D341Med (cell line): ENCODE data around the gene KDM4B.

Source experiments
- DNase-seq: peaks from one replicate; pipeline ENCODE4 v3.0.0; 2012; ENCODE audit warnings: low spot score

The KDM4B gene

GRCh38 chr19:5107432-5108122 lies 138.7 kb downstream of the KDM4B start:
- peak; percentile 63 for DNase-seq

GRCh38 chr19:5108123-5108596 lies 139.2 kb downstream of the KDM4B start:
- peak; percentile 86 for DNase-seq

GRCh38 chr19:5108866-5109265 lies 140.0 kb downstream of the KDM4B start:
- no peak for DNase-seq

DNA sequence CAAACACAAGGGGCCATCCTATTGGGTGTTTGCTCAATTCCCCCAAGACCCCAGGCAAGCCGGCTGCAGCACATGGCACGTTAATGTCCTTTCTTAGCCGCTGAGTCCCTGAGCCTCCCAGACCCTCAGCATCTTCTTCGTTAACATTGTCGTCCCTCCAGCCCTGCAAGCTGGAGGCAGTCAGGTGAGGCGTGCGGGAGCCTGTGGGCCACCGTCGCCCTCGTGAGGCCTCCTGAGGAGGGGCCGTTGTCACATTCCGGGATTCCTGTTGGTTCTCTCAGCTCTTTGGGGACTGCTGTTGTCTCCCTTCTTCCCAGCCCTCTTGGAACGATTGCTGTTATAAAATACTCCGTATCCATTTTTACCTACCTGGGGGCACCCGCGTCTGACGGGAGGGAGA lies 140.6 kb downstream of the KDM4B start:
- DNase-seq = peak; percentile 71

- no peak for DNase-seq
Observed at GRCh38 chr19:5110546-5110945, 141.6 kb downstream of the KDM4B start.

DNA sequence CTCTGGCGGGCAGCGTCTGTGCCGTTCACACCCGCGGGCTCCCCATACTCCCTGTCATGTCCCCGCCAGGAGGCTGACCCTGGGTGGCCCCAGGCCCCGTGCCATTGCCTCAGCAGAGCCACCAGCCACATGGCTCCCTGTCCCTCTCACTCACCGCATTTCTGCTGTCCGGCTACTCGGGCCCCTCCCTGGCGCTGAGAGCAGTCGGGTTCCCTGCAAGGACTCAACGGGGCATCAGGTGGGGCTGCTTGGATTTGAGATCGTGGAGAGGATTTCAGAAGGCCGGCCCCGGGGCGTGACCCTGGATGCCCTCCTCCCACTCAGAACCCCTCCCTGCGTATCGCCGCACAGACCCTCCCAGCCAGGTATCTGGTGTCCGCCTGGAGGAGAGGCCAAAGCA lies 142.1 kb downstream of the KDM4B start:
- DNase-seq = no peak

DNA sequence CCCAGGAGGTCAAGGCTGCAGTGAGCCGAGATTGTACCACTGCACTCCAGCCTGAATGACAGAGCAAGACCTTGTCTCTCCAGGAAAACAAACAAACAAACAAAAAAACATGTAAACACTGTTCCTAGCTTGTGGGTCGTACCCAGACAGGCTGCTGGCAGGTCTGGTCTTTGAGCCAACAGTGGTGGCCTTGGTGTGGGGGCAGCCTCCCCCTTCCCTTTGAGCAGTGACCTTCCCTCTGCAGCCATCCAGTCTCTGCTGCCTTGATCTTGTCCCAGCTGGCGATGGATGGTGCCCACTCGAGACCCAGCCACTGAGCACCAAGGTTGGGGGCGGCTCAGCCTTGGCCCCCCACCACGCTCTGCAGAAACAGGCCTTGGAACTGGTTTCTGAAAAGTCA lies 143.3 kb downstream of the KDM4B start:
- no peak for DNase-seq

GRCh38 chr19:5112681-5113575 lies 144.0 kb downstream of the KDM4B start:
- DNase-seq = no peak

DNA sequence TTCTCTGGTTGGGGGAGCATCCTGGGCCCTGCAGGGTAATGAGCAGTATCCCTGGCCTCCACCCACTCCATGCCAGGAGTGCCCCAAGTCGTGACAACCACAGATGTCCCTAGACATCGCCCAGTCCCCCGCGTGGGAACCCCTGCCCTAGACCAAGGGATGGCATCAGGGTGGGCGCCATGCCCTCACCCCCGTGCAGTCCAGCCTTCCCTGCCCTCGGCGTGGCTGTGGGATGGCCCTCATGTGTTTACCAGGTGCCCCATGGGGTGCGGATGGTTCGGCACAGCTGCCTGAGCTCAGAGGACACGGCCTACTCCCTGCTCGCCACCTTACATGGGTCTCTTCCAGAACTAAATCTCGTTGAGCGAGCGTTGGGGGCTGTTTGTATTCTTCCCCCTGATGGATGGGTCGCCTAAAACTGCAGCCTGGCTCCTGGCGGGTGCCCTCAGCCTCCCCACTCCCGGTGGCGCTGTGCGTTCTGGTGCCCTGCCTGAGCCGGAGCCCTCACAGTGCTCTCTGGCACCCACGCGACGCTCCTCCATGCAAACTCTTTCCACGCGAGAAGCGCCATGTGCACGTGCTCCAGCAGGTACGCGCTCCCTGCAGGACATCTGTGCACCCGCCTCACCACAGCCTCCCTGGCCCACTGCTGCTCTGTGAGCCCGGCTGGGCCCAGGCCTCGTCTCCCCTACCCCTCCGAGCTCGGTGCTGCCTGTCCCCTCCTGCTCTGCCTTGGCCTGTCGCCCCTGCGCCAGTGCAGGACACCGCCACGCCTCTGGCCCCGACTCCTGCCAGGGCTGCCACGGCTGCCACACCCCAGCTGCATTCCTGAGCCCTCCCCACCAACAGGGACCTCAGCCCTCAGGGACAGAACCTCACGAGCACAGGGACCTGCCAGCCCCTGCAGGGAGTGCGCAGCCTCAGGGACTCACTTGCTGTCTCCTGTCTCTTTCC lies 145.0 kb downstream of the KDM4B start:
- DNase-seq = no peak

- DNase-seq = no peak
Observed at GRCh38 chr19:5114727-5115126, 145.8 kb downstream of the KDM4B start.

- no peak for DNase-seq
Observed at GRCh38 chr19:5115351-5115750, 146.4 kb downstream of the KDM4B start.

DNA sequence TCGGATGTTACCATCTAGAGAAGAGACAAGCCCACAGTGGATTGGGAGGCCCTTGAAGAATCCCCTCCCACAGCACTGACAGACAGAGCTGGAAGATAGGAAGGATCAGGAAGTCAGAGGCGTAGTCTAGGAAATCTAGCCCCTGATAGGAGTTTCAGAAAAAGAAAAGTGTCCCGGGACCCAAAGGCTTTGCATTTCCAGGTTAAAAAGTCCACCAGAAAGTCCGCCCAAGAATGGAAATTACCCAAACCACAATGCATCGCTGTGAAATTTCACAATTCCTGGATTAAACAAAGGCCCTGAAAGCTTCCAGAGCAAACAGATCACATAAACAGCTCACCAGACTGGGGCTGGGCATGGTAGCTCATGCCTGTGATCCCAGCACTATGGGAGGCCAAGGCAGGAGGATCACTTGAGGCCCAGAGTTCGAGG lies 146.9 kb downstream of the KDM4B start:
- no peak for DNase-seq

GRCh38 chr19:5116292-5116691 lies 147.4 kb downstream of the KDM4B start:
- DNase-seq = no peak

DNA sequence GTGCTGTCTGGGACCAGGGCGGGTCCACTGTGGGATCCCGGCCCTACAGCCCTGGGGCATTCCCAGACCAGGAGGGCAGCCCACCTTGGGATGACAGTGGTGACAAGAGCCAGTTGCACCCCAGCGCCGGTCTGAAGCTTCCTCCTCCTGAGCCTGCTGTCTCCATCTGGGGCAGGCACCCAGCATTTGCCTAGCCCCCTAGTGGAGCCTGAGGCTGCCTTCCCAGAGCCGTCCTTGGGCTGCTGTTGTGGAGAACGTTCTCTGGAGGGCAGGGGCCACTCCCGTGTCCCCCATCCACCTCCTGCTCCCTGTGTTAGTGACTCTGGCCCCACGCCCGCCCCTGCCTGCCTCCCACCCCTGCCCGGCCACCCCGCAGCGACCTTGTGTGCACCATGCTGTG lies 148.5 kb downstream of the KDM4B start:
- DNase-seq = no peak

DNA sequence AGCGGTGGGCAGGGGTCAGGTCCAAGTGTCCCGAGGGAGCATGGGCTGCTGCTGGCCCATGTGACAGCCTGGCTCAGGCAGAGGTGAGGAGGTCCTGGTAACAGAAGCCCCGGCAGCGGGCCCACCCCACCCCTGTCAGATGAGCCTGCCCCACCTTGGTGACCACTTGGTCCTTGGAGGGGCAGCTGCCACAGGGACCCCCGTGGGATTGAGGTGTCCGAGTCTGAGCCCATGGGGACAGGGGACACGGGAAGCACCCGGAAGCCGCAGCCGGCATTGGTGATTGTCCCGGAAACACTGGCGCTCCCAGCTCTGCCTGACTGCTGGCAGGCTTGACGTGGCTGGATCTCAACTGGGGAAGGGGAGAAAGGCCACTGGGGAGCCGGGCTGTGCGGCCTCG lies 149.1 kb downstream of the KDM4B start:
- no peak for DNase-seq

DNA sequence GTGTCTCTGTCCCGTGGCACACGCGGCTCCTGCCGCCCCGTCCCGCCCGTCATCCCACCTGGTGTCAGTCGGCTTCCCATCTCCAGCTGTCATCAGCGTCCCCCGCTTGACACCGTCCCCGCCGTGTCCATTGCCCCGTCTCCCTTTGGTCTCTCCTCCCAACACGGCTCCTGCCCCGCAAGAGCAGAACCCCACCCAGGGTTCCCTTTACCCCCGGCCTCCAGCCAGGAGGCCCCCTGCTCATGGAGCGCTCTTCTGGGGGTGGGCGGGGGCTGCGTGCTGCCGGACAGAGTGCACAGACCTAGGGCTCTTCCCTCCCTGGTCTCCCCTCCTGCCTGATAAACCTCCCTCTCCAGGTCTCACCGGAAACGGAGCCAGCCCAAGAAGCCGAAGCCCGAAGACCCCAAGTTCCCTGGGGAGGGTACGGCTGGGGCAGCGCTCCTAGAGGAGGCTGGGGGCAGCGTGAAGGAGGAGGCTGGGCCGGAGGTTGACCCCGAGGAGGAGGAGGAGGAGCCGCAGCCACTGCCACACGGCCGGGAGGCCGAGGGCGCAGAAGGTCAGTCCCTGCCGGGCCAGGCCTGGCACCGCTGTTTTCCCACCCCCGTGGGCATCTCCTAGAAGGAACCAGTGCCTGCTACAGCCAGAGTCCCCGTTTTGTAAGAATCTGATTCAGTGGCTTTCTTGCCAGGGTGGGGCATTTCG lies 150.5 kb downstream of the KDM4B start:
- DNase-seq = no peak

- DNase-seq = no peak
Observed at GRCh38 chr19:5120321-5120720, 151.4 kb downstream of the KDM4B start.

DNA sequence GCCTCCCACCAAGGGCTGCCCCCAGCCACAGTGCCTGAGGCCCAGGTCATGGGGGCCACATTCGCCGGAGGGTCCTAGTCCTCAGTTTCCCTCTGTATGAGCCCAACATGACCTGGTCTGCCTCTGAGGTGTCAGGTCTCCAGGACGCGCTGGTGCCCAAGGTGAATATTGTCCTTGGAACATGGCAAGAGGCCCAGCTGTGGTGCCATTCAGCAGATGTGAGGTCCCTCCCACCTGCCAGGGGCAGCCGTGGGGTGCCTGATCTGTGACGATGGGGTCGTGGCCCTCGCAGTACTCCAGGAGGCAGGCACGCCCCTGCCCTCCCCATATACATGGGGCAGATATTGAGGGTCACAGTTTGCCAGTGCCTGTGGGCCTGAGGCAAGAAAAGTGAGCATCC lies 151.9 kb downstream of the KDM4B start:
- no peak for DNase-seq

- DNase-seq = no peak
Observed at GRCh38 chr19:5121266-5122120, 152.6 kb downstream of the KDM4B start.

DNA sequence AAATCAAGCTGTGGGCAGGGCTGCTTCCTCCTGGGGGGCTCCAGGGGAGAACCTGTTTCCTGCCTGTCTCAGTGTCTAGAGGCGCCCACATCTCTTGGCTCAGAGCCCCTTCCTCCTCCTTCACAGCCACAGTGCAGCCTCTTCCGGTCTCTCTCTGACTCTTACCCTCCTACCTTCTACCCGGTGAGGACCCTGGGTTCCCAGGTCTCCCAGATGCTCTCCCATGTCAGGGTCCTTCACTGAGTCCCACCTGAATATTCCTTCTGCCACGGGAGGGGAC lies 153.1 kb downstream of the KDM4B start:
- DNase-seq = no peak
